ENCODE data around the gene RTL9. TPM values are rescaled to one million over a fixed set of nuclear protein-coding genes. Genes with fewer than 3 reads are reported as not detected.

RTL9 gene
- polyA plus RNA-seq, 1 of the 3 experiments (the other 2 are of a cell fraction) = 0.02 TPM

- WGBS (ENCODE audit: low lambda C conversion rate) = 70% methylated on average over 12 of the region's 17 CpGs
- no peak for DNase-seq
- POLR2A ChIA-PET = no interaction called here
These were observed 12.0 kb upstream of the RTL9 start for GRCh38 chrX:110346681-110347080.

More at GRCh38 chrX:110346681-110347080, 12.0 kb upstream of the RTL9 start:
- no peaks in the 10 kb centered on the region for H3K27me3 ChIP-seq (ENCODE audit: insufficient read depth)
- H3K36me3 ChIP-seq (replicated peaks in 1 of 2; ENCODE audit: control insufficient read depth in 1 of 2, insufficient read depth in 2 of 2, low read length in 1 of 2) = no peaks in the 10 kb centered on the region
- no peak overlapping the region for H2AFZ ChIP-seq (ENCODE audit: low read depth)
- no peaks in the 10 kb centered on the region for H4K20me1 ChIP-seq (ENCODE audit: insufficient read depth)
- H3K4me2 ChIP-seq = no peak overlapping the region
- no peak overlapping the region for H3K27ac ChIP-seq (ENCODE audit: low read depth in 2 of 2, low read length in 1 of 2)
- no peaks in the 10 kb centered on the region for H3F3A ChIP-seq (replicated peaks; ENCODE audit: insufficient read depth)
- H3K9me2 ChIP-seq = no peaks in the 10 kb centered on the region
- no peak overlapping the region for H3K4me3 ChIP-seq (ENCODE audit: low read depth in 2 of 2, low read length in 1 of 2)
- no peak for TF ChIP-seq REST (IDR thresholded peaks at IDR 0.05; ENCODE audit: low read depth, low read length)
- no peak for TF ChIP-seq CTCF (IDR thresholded peaks at IDR 0.05)
- TF ChIP-seq MAX (IDR thresholded peaks at IDR 0.05; ENCODE audit: low read depth) = no peak
- TF ChIP-seq RFX5 (IDR thresholded peaks at IDR 0.05; ENCODE audit: low read length) = no peak
- no peak for TF ChIP-seq TCF12 (IDR thresholded peaks at IDR 0.05)
- no peak for TF ChIP-seq RCOR1 (IDR thresholded peaks at IDR 0.05; ENCODE audit: low read length)
- TF ChIP-seq NFIC (IDR thresholded peaks at IDR 0.05; ENCODE audit: borderline replicate concordance) = no peak
- no peak for TF ChIP-seq MXI1 (IDR thresholded peaks at IDR 0.05; ENCODE audit: low read depth, low read length)
- no peak for TF ChIP-seq USF1 (IDR thresholded peaks at IDR 0.05; ENCODE audit: borderline replicate concordance, low read depth)
- TF ChIP-seq FOXM1 (IDR thresholded peaks at IDR 0.05; ENCODE audit: low read depth) = no peak
- no peak for TF ChIP-seq FOXJ3 (CRISPR knock-in tag; IDR thresholded peaks at IDR 0.05)
- no peak for TF ChIP-seq RXRA (IDR thresholded peaks at IDR 0.05; ENCODE audit: borderline replicate concordance, low read depth)
- TF ChIP-seq MEF2A (IDR thresholded peaks at IDR 0.05; ENCODE audit: borderline replicate concordance, low read depth) = no peak
- TF ChIP-seq NRF1 (IDR thresholded peaks at IDR 0.05; ENCODE audit: low read depth, low read length) = no peak
- no peak for TF ChIP-seq USF2 (IDR thresholded peaks at IDR 0.05; ENCODE audit: borderline replicate concordance, low read depth, low read length)
- no peak for TF ChIP-seq CHD2 (IDR thresholded peaks at IDR 0.05; ENCODE audit: low read length, partially characterized antibody)
- TF ChIP-seq RAD21 (IDR thresholded peaks at IDR 0.05; ENCODE audit: low read length) = no peak
- TF ChIP-seq PBX3 (IDR thresholded peaks at IDR 0.05) = no peak
- H3K4me1 ChIP-seq (ENCODE audit: control insufficient read depth in 1 of 2, insufficient read depth in 2 of 2, low read depth in 1 of 2, low read length in 1 of 2) = no peaks in the 10 kb centered on the region
- no peaks in the 10 kb centered on the region for H3K9me3 ChIP-seq
- no peaks in the 10 kb centered on the region for H3K79me2 ChIP-seq (ENCODE audit: insufficient read depth)
- CTCF ChIA-PET = no interaction called here
- no peak overlapping the region for H3K9ac ChIP-seq

Measured in SK-N-SH (cell line).